ENCODE measurements around the gene PPP1R9A.

PPP1R9A gene

GRCh38 chr7:94907026-94907810, at the start of gene PPP1R9A:
PPP1R9A (plus strand) TSS chr7:94907594; CDS start chr7:94910114, 2,520 bp downstream.
- Histone ChIP-seq H3K9me3 (ENCODE audit: control insufficient read depth in 1 of 2, low read length in 2 of 2) (no peaks in the 10 kb centered on the region), H3K4me1 (ENCODE audit: control insufficient read depth in 1 of 2, insufficient read depth in 2 of 2, low read length in 2 of 2) (peaks cover 0 to 4% of the 10 kb centered on the region in 2 donors), H3K27me3 (ENCODE audit: control insufficient read depth in 1 of 2, insufficient read depth in 2 of 2, low read length in 2 of 2) (no peaks in the 10 kb centered on the region), H3K4me3 (ENCODE audit: low read depth in 1 of 2, low read length in 2 of 2) (peak within 1 kb of the TSS; percentile 74 to 76), H3K27ac (ENCODE audit: low read depth, low read length) (peak within 1 kb of the TSS; percentile 30), H3K36me3 (ENCODE audit: control insufficient read depth in 1 of 2, insufficient read depth in 2 of 2, low read length in 2 of 2) (no peaks in the 10 kb centered on the region), H3K9ac (ENCODE audit: low read depth in 1 of 2, low read length in 2 of 2) (peak within 1 kb of the TSS; percentile 35 to 64)

- H3K4me3 ChIP-seq (ENCODE audit: low read depth in 1 of 2, low read length in 2 of 2): no peak overlapping the region
- no peaks in the 10 kb centered on the region for H3K4me1 ChIP-seq (ENCODE audit: control insufficient read depth in 1 of 2, insufficient read depth in 2 of 2, low read length in 2 of 2)
- no peaks in the 10 kb centered on the region for H3K36me3 ChIP-seq (ENCODE audit: control insufficient read depth in 1 of 2, insufficient read depth in 2 of 2, low read length in 2 of 2)
- H3K9ac ChIP-seq (ENCODE audit: low read depth in 1 of 2, low read length in 2 of 2): no peak overlapping the region
- H3K27ac ChIP-seq (ENCODE audit: low read depth, low read length): no peak overlapping the region
- H3K9me3 ChIP-seq (ENCODE audit: control insufficient read depth in 1 of 2, low read length in 2 of 2): no peaks in the 10 kb centered on the region
- H3K27me3 ChIP-seq (ENCODE audit: control insufficient read depth in 1 of 2, insufficient read depth in 2 of 2, low read length in 2 of 2): no peaks in the 10 kb centered on the region
Observed at GRCh38 chr7:94871132-94871531, 36.3 kb upstream of the PPP1R9A start.

GRCh38 chr7:94873239-94873638, 34.2 kb upstream of the PPP1R9A start:
- Histone ChIP-seq H3K4me3 (ENCODE audit: low read depth in 1 of 2, low read length in 2 of 2) (no peak overlapping the region), H3K27ac (ENCODE audit: low read depth, low read length) (no peak overlapping the region), H3K27me3 (ENCODE audit: control insufficient read depth in 1 of 2, insufficient read depth in 2 of 2, low read length in 2 of 2) (no peaks in the 10 kb centered on the region), H3K36me3 (ENCODE audit: control insufficient read depth in 1 of 2, insufficient read depth in 2 of 2, low read length in 2 of 2) (no peaks in the 10 kb centered on the region), H3K9ac (ENCODE audit: low read depth in 1 of 2, low read length in 2 of 2) (no peak overlapping the region), H3K9me3 (ENCODE audit: control insufficient read depth in 1 of 2, low read length in 2 of 2) (peaks cover 2 to 6% of the 10 kb centered on the region in 2 donors), H3K4me1 (ENCODE audit: control insufficient read depth in 1 of 2, insufficient read depth in 2 of 2, low read length in 2 of 2) (no peaks in the 10 kb centered on the region)

- no peaks in the 10 kb centered on the region for H3K36me3 ChIP-seq (ENCODE audit: control insufficient read depth in 1 of 2, insufficient read depth in 2 of 2, low read length in 2 of 2)
- H3K27ac ChIP-seq (ENCODE audit: low read depth, low read length): no peak overlapping the region
- no peak overlapping the region for H3K4me3 ChIP-seq (ENCODE audit: low read depth in 1 of 2, low read length in 2 of 2)
- H3K9ac ChIP-seq (ENCODE audit: low read depth in 1 of 2, low read length in 2 of 2): no peak overlapping the region
- peaks cover 6 to 10% of the 10 kb centered on the region in 2 donors for H3K9me3 ChIP-seq (ENCODE audit: control insufficient read depth in 1 of 2, low read length in 2 of 2)
- no peaks in the 10 kb centered on the region for H3K27me3 ChIP-seq (ENCODE audit: control insufficient read depth in 1 of 2, insufficient read depth in 2 of 2, low read length in 2 of 2)
- H3K4me1 ChIP-seq (ENCODE audit: control insufficient read depth in 1 of 2, insufficient read depth in 2 of 2, low read length in 2 of 2): no peaks in the 10 kb centered on the region
Observed at GRCh38 chr7:94874036-94874785, 33.2 kb upstream of the PPP1R9A start.

GRCh38 chr7:94875201-94875600, 32.2 kb upstream of the PPP1R9A start:
- H3K36me3 ChIP-seq (ENCODE audit: control insufficient read depth in 1 of 2, insufficient read depth in 2 of 2, low read length in 2 of 2): no peaks in the 10 kb centered on the region
- no peaks in the 10 kb centered on the region for H3K27me3 ChIP-seq (ENCODE audit: control insufficient read depth in 1 of 2, insufficient read depth in 2 of 2, low read length in 2 of 2)
- H3K9ac ChIP-seq (ENCODE audit: low read depth in 1 of 2, low read length in 2 of 2): no peak overlapping the region
- H3K4me3 ChIP-seq (ENCODE audit: low read depth in 1 of 2, low read length in 2 of 2): no peak overlapping the region
- peaks cover 6 to 10% of the 10 kb centered on the region in 2 donors for H3K9me3 ChIP-seq (ENCODE audit: control insufficient read depth in 1 of 2, low read length in 2 of 2)
- no peak overlapping the region for H3K27ac ChIP-seq (ENCODE audit: low read depth, low read length)
- H3K4me1 ChIP-seq (ENCODE audit: control insufficient read depth in 1 of 2, insufficient read depth in 2 of 2, low read length in 2 of 2): no peaks in the 10 kb centered on the region

- Histone ChIP-seq H3K9me3 (ENCODE audit: control insufficient read depth in 1 of 2, low read length in 2 of 2) (peaks cover 6 to 10% of the 10 kb centered on the region in 2 donors), H3K27ac (ENCODE audit: low read depth, low read length) (no peak overlapping the region), H3K36me3 (ENCODE audit: control insufficient read depth in 1 of 2, insufficient read depth in 2 of 2, low read length in 2 of 2) (no peaks in the 10 kb centered on the region), H3K4me3 (ENCODE audit: low read depth in 1 of 2, low read length in 2 of 2) (no peak overlapping the region), H3K27me3 (ENCODE audit: control insufficient read depth in 1 of 2, insufficient read depth in 2 of 2, low read length in 2 of 2) (no peaks in the 10 kb centered on the region), H3K9ac (ENCODE audit: low read depth in 1 of 2, low read length in 2 of 2) (no peak overlapping the region), H3K4me1 (ENCODE audit: control insufficient read depth in 1 of 2, insufficient read depth in 2 of 2, low read length in 2 of 2) (no peaks in the 10 kb centered on the region)
Observed at GRCh38 chr7:94877731-94878670, 29.4 kb upstream of the PPP1R9A start.

GRCh38 chr7:94882891-94883290, 24.5 kb upstream of the PPP1R9A start:
- Histone ChIP-seq H3K9ac (ENCODE audit: low read depth in 1 of 2, low read length in 2 of 2) (no peak overlapping the region), H3K27ac (ENCODE audit: low read depth, low read length) (no peak overlapping the region), H3K27me3 (ENCODE audit: control insufficient read depth in 1 of 2, insufficient read depth in 2 of 2, low read length in 2 of 2) (no peaks in the 10 kb centered on the region), H3K4me1 (ENCODE audit: control insufficient read depth in 1 of 2, insufficient read depth in 2 of 2, low read length in 2 of 2) (no peaks in the 10 kb centered on the region), H3K36me3 (ENCODE audit: control insufficient read depth in 1 of 2, insufficient read depth in 2 of 2, low read length in 2 of 2) (no peaks in the 10 kb centered on the region), H3K9me3 (ENCODE audit: control insufficient read depth in 1 of 2, low read length in 2 of 2) (peaks cover 5 to 7% of the 10 kb centered on the region in 2 donors), H3K4me3 (ENCODE audit: low read depth in 1 of 2, low read length in 2 of 2) (no peak overlapping the region)

- Histone ChIP-seq H3K27ac (ENCODE audit: low read depth, low read length) (no peak overlapping the region), H3K9ac (ENCODE audit: low read depth in 1 of 2, low read length in 2 of 2) (no peak overlapping the region), H3K4me1 (ENCODE audit: control insufficient read depth in 1 of 2, insufficient read depth in 2 of 2, low read length in 2 of 2) (peaks cover 0 to 3% of the 10 kb centered on the region in 2 donors), H3K36me3 (ENCODE audit: control insufficient read depth in 1 of 2, insufficient read depth in 2 of 2, low read length in 2 of 2) (no peaks in the 10 kb centered on the region), H3K9me3 (ENCODE audit: control insufficient read depth in 1 of 2, low read length in 2 of 2) (peaks cover under 1% of the 10 kb centered on the region in 2 donors), H3K27me3 (ENCODE audit: control insufficient read depth in 1 of 2, insufficient read depth in 2 of 2, low read length in 2 of 2) (no peaks in the 10 kb centered on the region), H3K4me3 (ENCODE audit: low read depth in 1 of 2, low read length in 2 of 2) (no peak overlapping the region)
Observed at GRCh38 chr7:94883616-94884015, 23.8 kb upstream of the PPP1R9A start.

GRCh38 chr7:94888551-94888950, 18.8 kb upstream of the PPP1R9A start:
- no peaks in the 10 kb centered on the region for H3K36me3 ChIP-seq (ENCODE audit: control insufficient read depth in 1 of 2, insufficient read depth in 2 of 2, low read length in 2 of 2)
- no peaks in the 10 kb centered on the region for H3K9me3 ChIP-seq (ENCODE audit: control insufficient read depth in 1 of 2, low read length in 2 of 2)
- H3K27me3 ChIP-seq (ENCODE audit: control insufficient read depth in 1 of 2, insufficient read depth in 2 of 2, low read length in 2 of 2): no peaks in the 10 kb centered on the region
- H3K4me1 ChIP-seq (ENCODE audit: control insufficient read depth in 1 of 2, insufficient read depth in 2 of 2, low read length in 2 of 2): peaks cover 0 to 7% of the 10 kb centered on the region in 2 donors
- no peak overlapping the region for H3K9ac ChIP-seq (ENCODE audit: low read depth in 1 of 2, low read length in 2 of 2)
- no peak overlapping the region for H3K27ac ChIP-seq (ENCODE audit: low read depth, low read length)
- H3K4me3 ChIP-seq (ENCODE audit: low read depth in 1 of 2, low read length in 2 of 2): no peak overlapping the region

Data from duodenal mucosa (tissue), 2 donors.